CD4-positive, alpha-beta memory T cell (primary cell): ENCODE results near the gene SPDYE9. TPM values are rescaled to one million over a fixed set of nuclear protein-coding genes. Genes with fewer than 3 reads are reported as not detected.
"Not testable (repeated sequence)": the region's sequence is repeated elsewhere in the genome, so short reads cannot be mapped to it uniquely, and the experiment has no call there.

Source experiments
- CTCF ChIA-PET: fragments of 350-600 bp; sonication (Branson Sonifier 250); formaldehyde crosslinking; loops from one replicate; lab custom pipeline; 2021; ENCODE audit warnings: inconsistent platforms; ENCODE audit not compliant: partially characterized antibody; lab: Charles Lee
- POLR2A ChIA-PET: fragments of 350-600 bp; sonication (Branson Sonifier 250); formaldehyde crosslinking; loops from one replicate; lab custom pipeline; 2021; ENCODE audit not compliant: partially characterized antibody; lab: Charles Lee
- DNase-seq, 5 donors: peaks; one replicate each; pipeline versions ENCODE4 v3.0.0 to v3.0.0-alpha.2; 2020 to 2022; ENCODE audit warnings: mixed read lengths in 1 of 5
- H3K27ac ChIP-seq: one replicate; pipeline ENCODE4 v1.7.0; 2013; ENCODE audit warnings: low read depth, low read length
- H3K27me3 ChIP-seq: 2 replicates; pipeline ENCODE4 v1.7.0; 2013; ENCODE audit warnings: mild to moderate bottlenecking, low read length, moderate library complexity; ENCODE audit not compliant: insufficient read depth
- H3K36me3 ChIP-seq: 2 replicates; pipeline ENCODE4 v1.7.0; 2013; ENCODE audit warnings: mild to moderate bottlenecking, low read length, moderate library complexity; ENCODE audit not compliant: insufficient read depth
- H3K4me1 ChIP-seq: 2 replicates; pipeline ENCODE4 v1.7.0; 2013; ENCODE audit warnings: mild to moderate bottlenecking, low read length, moderate library complexity; ENCODE audit not compliant: insufficient read depth
- H3K4me3 ChIP-seq, 2 donors: one replicate each; pipeline ENCODE4 v1.7.0; 2013; ENCODE audit warnings: low read length in 2 of 2, mild to moderate bottlenecking in 1 of 2
- H3K9me3 ChIP-seq, 2 donors: one replicate each; pipeline ENCODE4 v1.7.0; 2013; ENCODE audit warnings: low read length in 2 of 2, control low read depth in 1 of 2; ENCODE audit not compliant: control insufficient read depth in 1 of 2
- H3K27ac Mint-ChIP-seq, 7 donors: one replicate each; pipeline ENCODE4 v1.8.0; 2020 to 2021; ENCODE audit warnings: mixed read lengths in 7 of 7, mild to moderate bottlenecking in 6 of 7, inconsistent platforms in 3 of 7, moderate library complexity in 3 of 7
- H3K27me3 Mint-ChIP-seq, 2 donors: one replicate each; pipeline ENCODE4 v1.8.0; 2020 to 2021; ENCODE audit warnings: mixed read lengths in 2 of 2
- H3K36me3 Mint-ChIP-seq, 2 donors: one replicate each; pipeline ENCODE4 v1.8.0; 2020 to 2021; ENCODE audit warnings: mixed read lengths in 2 of 2, inconsistent platforms in 1 of 2, mild to moderate bottlenecking in 1 of 2
- H3K4me1 Mint-ChIP-seq, 4 donors: one replicate each; pipeline ENCODE4 v1.8.0; 2020 to 2021; ENCODE audit warnings: mixed read lengths in 4 of 4, mild to moderate bottlenecking in 1 of 4
- H3K4me3 Mint-ChIP-seq, 8 donors: one replicate each; pipeline ENCODE4 v1.8.0; 2020 to 2021; ENCODE audit warnings: mixed read lengths in 8 of 8, mild to moderate bottlenecking in 7 of 8, moderate library complexity in 6 of 8, inconsistent platforms in 3 of 8
- H3K9me3 Mint-ChIP-seq, 8 donors: one replicate each; pipeline ENCODE4 v1.8.0; 2020 to 2021; ENCODE audit warnings: mixed read lengths in 8 of 8, mild to moderate bottlenecking in 5 of 8, inconsistent platforms in 3 of 8, moderate library complexity in 1 of 8
- intact Hi-C: fragments of 100-400 bp; cut with micrococcal nuclease; formaldehyde crosslinking; loops from one replicate; pipeline ENCODE4 v1.15.1; 2023
- polyA plus RNA-seq, 2 donors: library from polyadenylated mRNA; unstranded; fragments of 300-500 nt; fragmentation: Illumina TruSeq; gene quantifications; one replicate each; pipeline ENCODE4 v1.2.3, GENCODE V29; 2021
- total RNA-seq, 2 experiments: library from RNA; stranded (reverse); gene quantifications; one replicate each; pipeline ENCODE4 v1.2.3, GENCODE V29; 2021

Gene SPDYE9
- total RNA-seq (not detected), polyA plus RNA-seq (under 1 TPM in 1 of 2 donors, not detected in 1; 0.10 TPM)

- H3K27me3 ChIP-seq, H3K27me3 Mint-ChIP-seq, H3K36me3 Mint-ChIP-seq, H3K27ac ChIP-seq, H3K36me3 ChIP-seq, H3K9me3 ChIP-seq, H3K4me3 ChIP-seq, H3K4me1 ChIP-seq, CTCF ChIA-PET, DNase-seq, intact Hi-C loops, POLR2A ChIA-PET, H3K4me3 Mint-ChIP-seq, H3K27ac Mint-ChIP-seq, H3K4me1 Mint-ChIP-seq, H3K9me3 Mint-ChIP-seq: not testable (repeated sequence)
Measured at GRCh38 chr7:73085938-73086337, at the start of gene SPDYE9. Gene SPDYE9 (minus strand): TSS chr7:73086038. CDS start chr7:73084238, 1,800 bp downstream.

- H3K27ac ChIP-seq, intact Hi-C loops, POLR2A ChIA-PET, H3K27me3 Mint-ChIP-seq, H3K4me3 Mint-ChIP-seq, H3K36me3 Mint-ChIP-seq, H3K36me3 ChIP-seq, DNase-seq, H3K9me3 Mint-ChIP-seq, CTCF ChIA-PET, H3K4me3 ChIP-seq, H3K27me3 ChIP-seq, H3K4me1 ChIP-seq, H3K9me3 ChIP-seq, H3K4me1 Mint-ChIP-seq, H3K27ac Mint-ChIP-seq: not testable (repeated sequence)
Measured at GRCh38 chr7:73134866-73135265, 49.0 kb upstream of the SPDYE9 start.

- CTCF ChIA-PET, DNase-seq, H3K4me3 Mint-ChIP-seq, H3K4me3 ChIP-seq, H3K9me3 ChIP-seq, H3K9me3 Mint-ChIP-seq, H3K27ac Mint-ChIP-seq, H3K4me1 ChIP-seq, POLR2A ChIA-PET, H3K27ac ChIP-seq, H3K36me3 ChIP-seq, intact Hi-C loops, H3K4me1 Mint-ChIP-seq, H3K36me3 Mint-ChIP-seq, H3K27me3 ChIP-seq, H3K27me3 Mint-ChIP-seq: not testable (repeated sequence)
Measured at GRCh38 chr7:73132651-73133217, 46.9 kb upstream of the SPDYE9 start.

- H3K4me1 Mint-ChIP-seq, H3K27ac ChIP-seq, intact Hi-C loops, CTCF ChIA-PET, H3K4me3 ChIP-seq, H3K27me3 ChIP-seq, H3K27ac Mint-ChIP-seq, DNase-seq, H3K4me1 ChIP-seq, H3K9me3 Mint-ChIP-seq, H3K36me3 Mint-ChIP-seq, POLR2A ChIA-PET, H3K9me3 ChIP-seq, H3K27me3 Mint-ChIP-seq, H3K36me3 ChIP-seq, H3K4me3 Mint-ChIP-seq: not testable (repeated sequence)
Measured at GRCh38 chr7:73130612-73131011, 44.8 kb upstream of the SPDYE9 start.

- H3K4me1 Mint-ChIP-seq, H3K27me3 ChIP-seq, H3K4me3 Mint-ChIP-seq, H3K36me3 Mint-ChIP-seq, H3K4me1 ChIP-seq, DNase-seq, H3K4me3 ChIP-seq, H3K9me3 Mint-ChIP-seq, H3K27ac Mint-ChIP-seq, H3K9me3 ChIP-seq, H3K27ac ChIP-seq, CTCF ChIA-PET, intact Hi-C loops, H3K27me3 Mint-ChIP-seq, POLR2A ChIA-PET, H3K36me3 ChIP-seq: not testable (repeated sequence)
Measured at GRCh38 chr7:73124126-73124525, 38.3 kb upstream of the SPDYE9 start.

GRCh38 chr7:73122778-73123447 lies 37.1 kb upstream of the SPDYE9 start:
- POLR2A ChIA-PET, DNase-seq: not testable (repeated sequence)

GRCh38 chr7:73118155-73118554 lies 32.3 kb upstream of the SPDYE9 start:
- intact Hi-C loops, H3K4me3 ChIP-seq, H3K27me3 Mint-ChIP-seq, H3K4me1 ChIP-seq, H3K27me3 ChIP-seq, H3K36me3 Mint-ChIP-seq, DNase-seq, H3K4me3 Mint-ChIP-seq, CTCF ChIA-PET, H3K9me3 ChIP-seq, H3K9me3 Mint-ChIP-seq, H3K36me3 ChIP-seq, H3K27ac Mint-ChIP-seq, H3K27ac ChIP-seq, H3K4me1 Mint-ChIP-seq, POLR2A ChIA-PET: not testable (repeated sequence)

More at GRCh38 chr7:73122778-73123447, 37.1 kb upstream of the SPDYE9 start:
- peak overlapping the region in 1 of 7 donors; percentile 52 for H3K27ac Mint-ChIP-seq
- H3K27me3 ChIP-seq, H3K4me3 Mint-ChIP-seq, H3K4me1 Mint-ChIP-seq, H3K9me3 Mint-ChIP-seq, H3K4me1 ChIP-seq, H3K9me3 ChIP-seq, H3K27me3 Mint-ChIP-seq, CTCF ChIA-PET, intact Hi-C loops, H3K36me3 ChIP-seq, H3K36me3 Mint-ChIP-seq, H3K4me3 ChIP-seq, H3K27ac ChIP-seq: not testable (repeated sequence)
